ENCODE results near the gene MMAB. TPM values are rescaled to one million over a fixed set of nuclear protein-coding genes. Genes with fewer than 3 reads are reported as not detected.

MMAB gene
- total RNA-seq, 1 experiment from 2014 or later, result 24.3 TPM

GRCh38 chr12:109587921-109588320 lies 14.6 kb upstream of the MMAB start:
- H3K56ac ChIP-seq (ENCODE audit: insufficient read length, low read depth, low read length), result no peak overlapping the region
- H3K27ac Mint-ChIP-seq, result peak overlapping the region in 2 of 3 experiments; percentile 66 to 81; a peak in 3 of 7 replicates

More at GRCh38 chr12:109587921-109588320, 14.6 kb upstream of the MMAB start:
- H2BK120ac ChIP-seq (ENCODE audit: low read depth, low read length, poor library complexity, severe bottlenecking), result no peak overlapping the region
- H2AK5ac ChIP-seq (ENCODE audit: insufficient read length, low read length), result no peak overlapping the region
- no peak overlapping the region for H4K91ac ChIP-seq (ENCODE audit: insufficient read length, low read depth, low read length)
- no peak overlapping the region for H3K4me2 ChIP-seq (ENCODE audit: insufficient read depth, insufficient read length, low read length)
- Mint-ChIP-seq H3K4me3 (no peak overlapping the region), H3K27me3 (ENCODE audit: low read depth) (no peaks in the 10 kb centered on the region), H3K4me1 (no peaks in the 10 kb centered on the region), H3K36me3 (ENCODE audit: insufficient read depth in 1 of 3, low read depth in 3 of 3) (peaks cover 5 to 36% (median 30%) of the 10 kb centered on the region in 3 experiments; a peak in 5 of 7 replicates), H3K9me3 (no peaks in the 10 kb centered on the region)
- no peak overlapping the region for H3K18ac ChIP-seq (ENCODE audit: insufficient read length, low read depth, low read length)
- H3K9ac ChIP-seq (ENCODE audit: extremely low read depth, insufficient read length, low read length), result no peak overlapping the region
- no peak overlapping the region for H2BK12ac ChIP-seq (ENCODE audit: insufficient read length, low read depth, low read length)
- DNase-seq, result no peak
- H3K79me1 ChIP-seq (ENCODE audit: insufficient read depth, low read depth, low read length, poor library complexity, severe bottlenecking), result no peaks in the 10 kb centered on the region
- no peaks in the 10 kb centered on the region for H3K27me3 ChIP-seq (ENCODE audit: insufficient read depth, low read length)
- H3K9me3 ChIP-seq (ENCODE audit: control insufficient read depth, low read depth, low read length), result no peaks in the 10 kb centered on the region
- H3K14ac ChIP-seq (ENCODE audit: insufficient read depth, low read length), result no peak overlapping the region
- no peak overlapping the region for H2AFZ ChIP-seq (ENCODE audit: low read length)
- H4K8ac ChIP-seq (replicated peaks; ENCODE audit: insufficient read length, low read depth, low read length), result no peak overlapping the region
- TF ChIP-seq CTCF (conservative IDR thresholded peaks at IDR 0.05), result no peak
- no peak overlapping the region for H3K23ac ChIP-seq (ENCODE audit: insufficient read length, low read depth, low read length)
- no peak overlapping the region for H2BK15ac ChIP-seq (ENCODE audit: low read depth, low read length)
- H2BK5ac ChIP-seq (ENCODE audit: insufficient read length, low read length), result no peak overlapping the region
- H4K5ac ChIP-seq (ENCODE audit: insufficient read length, low read depth, low read length), result no peak overlapping the region
- no CpG with 5 or more reads among the region's 18 CpGs for WGBS (ENCODE audit: extremely low coverage, insufficient read length, low lambda C conversion rate)
- no peak overlapping the region for H3K27ac ChIP-seq (ENCODE audit: insufficient read length, low read depth, low read length)
- H3T11ph ChIP-seq (ENCODE audit: low read length), result no peak overlapping the region
- no peaks in the 10 kb centered on the region for H3K79me2 ChIP-seq (ENCODE audit: insufficient read depth, low read length)
- no peaks in the 10 kb centered on the region for H3K23me2 ChIP-seq (ENCODE audit: insufficient read length, low read depth, low read length, poor library complexity, severe bottlenecking)
- H2BK20ac ChIP-seq (ENCODE audit: low read depth, low read length, poor library complexity, severe bottlenecking), result no peak overlapping the region
- no peaks in the 10 kb centered on the region for H3K4me1 ChIP-seq (ENCODE audit: insufficient read depth, low read length)
- no peaks in the 10 kb centered on the region for H4K20me1 ChIP-seq (ENCODE audit: control insufficient read depth, insufficient read depth, insufficient read length)
- no peak overlapping the region for H3K4ac ChIP-seq (ENCODE audit: low read depth, low read length)
